WTC11 (cell line): ENCODE data around the gene C6. TPM values are rescaled to one million over a fixed set of nuclear protein-coding genes. Genes with fewer than 3 reads are reported as not detected.

Source experiments
- ATAC-seq: fragments of 200-7000 bp; cut with Tn5 transposase; 2 replicates; pipeline ENCODE4 v1.10.0; 2021; ENCODE audit warnings: mild to moderate bottlenecking, moderate library complexity
- CTCF ChIA-PET: fragments of 300-600 bp; sonication (Branson Sonifier 250); formaldehyde crosslinking; loops from one replicate; lab custom pipeline; 2021; ENCODE audit warnings: antibody characterized with exemption; lab: Charles Lee
- POLR2A ChIA-PET: fragments of 350-600 bp; sonication (Branson Sonifier 250); formaldehyde crosslinking; loops from one replicate; lab custom pipeline; 2021; ENCODE audit warnings: antibody characterized with exemption; lab: Charles Lee
- DNase-seq: peaks from one replicate; pipeline ENCODE4 v3.0.0; 2021; ENCODE audit warnings: low spot score
- H3K27ac Mint-ChIP-seq: 2 replicates; pipeline ENCODE4 v1.8.0; 2021; ENCODE audit warnings: mixed read lengths
- H3K27me3 Mint-ChIP-seq: 2 replicates; pipeline ENCODE4 v1.8.0; 2021; ENCODE audit warnings: low read depth, mild to moderate bottlenecking, moderate library complexity, mixed read lengths
- H3K36me3 Mint-ChIP-seq: 2 replicates; pipeline ENCODE4 v1.8.0; 2021; ENCODE audit warnings: mixed read lengths
- H3K4me1 Mint-ChIP-seq: 2 replicates; pipeline ENCODE4 v1.8.0; 2022; ENCODE audit warnings: mixed read lengths
- H3K4me3 Mint-ChIP-seq: 2 replicates; pipeline ENCODE4 v1.8.0; 2021; ENCODE audit warnings: mild to moderate bottlenecking, moderate library complexity, mixed read lengths
- H3K9me3 Mint-ChIP-seq: 2 replicates; pipeline ENCODE4 v1.8.0; 2021; ENCODE audit warnings: mixed read lengths
- ATF1 ChIP-seq: sonication (generic); formaldehyde crosslinking; IDR thresholded peaks from 2 replicates; pipeline ENCODE4 v1.8.1; 2023; ENCODE audit warnings: mild to moderate bottlenecking, moderate library complexity, missing genetic modification reagents
- CREM ChIP-seq: sonication (generic); formaldehyde crosslinking; IDR thresholded peaks from 2 replicates; pipeline ENCODE4 v1.8.1; 2022; ENCODE audit warnings: mild to moderate bottlenecking, missing genetic modification reagents, moderate library complexity
- GRHL2 ChIP-seq: fragments of 250-450 bp; sonication (Bioruptor Pico); IDR thresholded peaks from 2 replicates; pipeline ENCODE4 v1.8.0; 2022; ENCODE audit warnings: mild to moderate bottlenecking, moderate library complexity; ENCODE audit not compliant: insufficient replicate concordance, severe bottlenecking
- HMGXB4 ChIP-seq: sonication (generic); formaldehyde crosslinking; IDR thresholded peaks from 2 replicates; pipeline ENCODE4 v1.8.1; 2023; ENCODE audit warnings: mild to moderate bottlenecking, moderate library complexity, missing genetic modification reagents
- IRF1 ChIP-seq: sonication (generic); formaldehyde crosslinking; IDR thresholded peaks from 2 replicates; pipeline ENCODE4 v1.8.0; 2023; ENCODE audit warnings: missing genetic modification reagents
- JUN ChIP-seq: sonication (generic); formaldehyde crosslinking; IDR thresholded peaks from 2 replicates; pipeline ENCODE4 v1.8.0; 2023; ENCODE audit warnings: mild to moderate bottlenecking, missing genetic modification reagents
- MXD4 ChIP-seq: fragments of 250-450 bp; sonication (Bioruptor Pico); IDR thresholded peaks from 2 replicates; pipeline ENCODE4 v1.8.0; 2021; ENCODE audit warnings: mild to moderate bottlenecking, moderate library complexity, borderline replicate concordance
- NFE2L1 ChIP-seq: sonication (generic); formaldehyde crosslinking; IDR thresholded peaks from 2 replicates; pipeline ENCODE4 v1.8.1; 2023; ENCODE audit warnings: missing genetic modification reagents
- NFYB ChIP-seq: sonication (generic); formaldehyde crosslinking; conservative IDR thresholded peaks from 2 replicates; pipeline ENCODE4 v1.8.0; 2022; ENCODE audit warnings: low read depth, missing genetic modification reagents
- NR1H2 ChIP-seq: sonication (generic); formaldehyde crosslinking; IDR thresholded peaks from 2 replicates; pipeline ENCODE4 v1.9.0; 2021; ENCODE audit warnings: mild to moderate bottlenecking, moderate library complexity, missing genetic modification reagents
- TEAD4 ChIP-seq: sonication (generic); formaldehyde crosslinking; IDR thresholded peaks from 2 replicates; pipeline ENCODE4 v1.8.0; 2022; ENCODE audit warnings: mild to moderate bottlenecking, missing genetic modification reagents
- ZNF232 ChIP-seq: sonication (generic); formaldehyde crosslinking; IDR thresholded peaks from 2 replicates; pipeline ENCODE4 v1.8.0; 2022; ENCODE audit warnings: mild to moderate bottlenecking, missing genetic modification reagents
- ZNF263 ChIP-seq: sonication (generic); formaldehyde crosslinking; IDR thresholded peaks from 2 replicates; pipeline ENCODE4 v1.8.1; 2022; ENCODE audit warnings: low read depth, mild to moderate bottlenecking, moderate library complexity, missing genetic modification reagents
- ZNF317 ChIP-seq: sonication (generic); formaldehyde crosslinking; IDR thresholded peaks from 2 replicates; pipeline ENCODE4 v1.8.1; 2023; ENCODE audit warnings: low read depth, mild to moderate bottlenecking, moderate library complexity, missing genetic modification reagents, borderline replicate concordance
- ZSCAN18 ChIP-seq: fragments of 250-450 bp; sonication (Bioruptor Pico); IDR thresholded peaks from 2 replicates; pipeline ENCODE4 v2.1.2; 2022; ENCODE audit warnings: mild to moderate bottlenecking, moderate library complexity
- total RNA-seq: library from RNA; stranded (reverse); gene quantifications from 3 replicates; pipeline ENCODE4 v1.2.3, GENCODE V29; 2021

Gene C6
- total RNA-seq, 1 experiment from 2014 or later = 0.13 TPM

GRCh38 chr5:41203033-41203432, 10.3 kb downstream of the C6 start:
- TF ChIP-seq NFE2L1 (CRISPR knock-in tag) (no peak), ATF1 (CRISPR knock-in tag) (no peak), GRHL2 (no peak), HMGXB4 (CRISPR knock-in tag) (no peak), CREM (CRISPR knock-in tag) (no peak), ZSCAN18 (CRISPR knock-in tag) (no peak), TEAD4 (CRISPR knock-in tag) (no peak), ZNF232 (CRISPR knock-in tag) (no peak), ZNF263 (CRISPR knock-in tag) (no peak)
- POLR2A ChIA-PET = no interaction called here
- H3K27me3 Mint-ChIP-seq = peaks cover 3% of the 10 kb centered on the region
- ATAC-seq (no peak), DNase-seq (no peak)
- peaks cover 48% of the 10 kb centered on the region for H3K9me3 Mint-ChIP-seq
- peaks cover 34% of the 10 kb centered on the region for H3K36me3 Mint-ChIP-seq
- H3K27ac Mint-ChIP-seq = no peak overlapping the region
- CTCF ChIA-PET = no interaction called here
- no peak overlapping the region for H3K4me3 Mint-ChIP-seq
- H3K4me1 Mint-ChIP-seq = peaks cover 9% of the 10 kb centered on the region

GRCh38 chr5:41201082-41201772, 12.1 kb downstream of the C6 start:
- Mint-ChIP-seq H3K27me3 (peaks cover 3% of the 10 kb centered on the region), H3K4me3 (no peak overlapping the region), H3K9me3 (peaks cover 31% of the 10 kb centered on the region), H3K36me3 (peaks cover 29% of the 10 kb centered on the region), H3K4me1 (peaks cover 9% of the 10 kb centered on the region), H3K27ac (no peak overlapping the region)
- no peak for ATAC-seq
- ChIA-PET POLR2A (no interaction called here), CTCF (no interaction called here)
- no peak for DNase-seq
- TF ChIP-seq MXD4 (CRISPR knock-in tag) = no peak
- TF ChIP-seq NR1H2 (CRISPR knock-in tag) = no peak
- no peak for TF ChIP-seq NFYB (CRISPR knock-in tag)
- TF ChIP-seq HMGXB4 (CRISPR knock-in tag) = no peak

- ChIA-PET POLR2A (no interaction called here), CTCF (no interaction called here)
- Mint-ChIP-seq H3K36me3 (peaks cover 22% of the 10 kb centered on the region), H3K4me3 (no peak overlapping the region), H3K27ac (no peak overlapping the region), H3K9me3 (peaks cover 25% of the 10 kb centered on the region), H3K27me3 (peaks cover 3% of the 10 kb centered on the region), H3K4me1 (peaks cover 9% of the 10 kb centered on the region)
- DNase-seq (no peak), ATAC-seq (no peak)
- TF ChIP-seq JUN (CRISPR knock-in tag) (no peak), ZNF317 (CRISPR knock-in tag) (no peak), IRF1 (CRISPR knock-in tag) (no peak)
Observed at GRCh38 chr5:41200506-41200905, 12.8 kb downstream of the C6 start.
